ENCODE data around the gene ISG20.
"Not testable (repeated sequence)": the region's sequence is repeated elsewhere in the genome, so short reads cannot be mapped to it uniquely, and the experiment has no call there.

ISG20 gene

GRCh38 chr15:88637436-88637835 is 1.4 kb upstream of the ISG20 start:
- no peak for DNase-seq

GRCh38 chr15:88637841-88638625 is 783 bp upstream of the ISG20 start:
- no peak for DNase-seq

DNA sequence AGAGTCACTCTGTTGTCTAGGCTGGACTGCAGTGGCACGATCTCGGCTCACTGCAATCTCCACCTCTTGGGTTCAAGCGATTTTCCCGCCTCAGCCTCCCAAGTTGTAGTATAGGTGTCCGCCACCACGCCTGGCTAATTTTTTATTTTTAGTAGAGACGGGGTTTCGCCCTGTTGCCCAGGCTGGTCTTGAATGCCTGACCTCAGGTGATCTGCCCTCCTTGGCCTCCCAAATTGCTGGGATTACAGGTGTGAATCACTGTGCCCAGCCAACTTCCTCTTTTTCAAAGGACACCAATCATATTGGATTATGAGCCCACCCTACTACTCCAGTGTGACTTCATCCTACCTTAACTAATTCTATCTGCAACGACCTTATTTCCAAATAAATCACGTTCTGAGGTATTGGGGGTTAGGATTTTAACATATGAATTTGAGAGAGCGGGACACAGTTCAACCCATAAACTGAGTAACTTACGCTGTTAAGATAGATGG is 3.2 kb downstream of the ISG20 start:
- no peak for DNase-seq

DNA sequence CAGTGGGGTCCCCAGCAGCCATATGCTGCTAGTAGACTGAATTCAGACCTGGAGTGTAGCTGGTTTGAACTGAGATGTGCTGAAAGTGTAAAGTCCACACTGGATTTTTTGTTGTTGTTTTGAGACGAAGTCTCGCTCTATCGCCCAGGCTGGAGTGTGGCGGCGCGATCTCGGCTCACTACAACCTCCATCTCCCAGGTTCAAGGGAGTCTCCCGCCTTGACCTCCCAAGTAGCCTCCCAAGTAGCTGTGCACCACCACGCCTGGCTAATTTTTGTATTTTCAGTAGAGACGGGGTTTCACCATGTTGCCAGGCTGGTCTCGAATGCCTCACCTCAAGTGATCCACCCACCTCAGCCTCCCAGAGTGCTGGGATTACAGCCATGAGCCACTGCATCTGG is 3.7 kb downstream of the ISG20 start:
- DNase-seq = not testable (repeated sequence)

GRCh38 chr15:88644741-88645140 is 5.9 kb downstream of the ISG20 start:
- DNase-seq = no peak

- no peak for DNase-seq
These were observed 6.6 kb downstream of the ISG20 start for GRCh38 chr15:88645171-88646087.

- no peak for DNase-seq
These were observed 7.2 kb downstream of the ISG20 start for GRCh38 chr15:88646088-88646405.

- no peak for DNase-seq
These were observed 8.1 kb downstream of the ISG20 start for GRCh38 chr15:88646951-88647350.

DNA sequence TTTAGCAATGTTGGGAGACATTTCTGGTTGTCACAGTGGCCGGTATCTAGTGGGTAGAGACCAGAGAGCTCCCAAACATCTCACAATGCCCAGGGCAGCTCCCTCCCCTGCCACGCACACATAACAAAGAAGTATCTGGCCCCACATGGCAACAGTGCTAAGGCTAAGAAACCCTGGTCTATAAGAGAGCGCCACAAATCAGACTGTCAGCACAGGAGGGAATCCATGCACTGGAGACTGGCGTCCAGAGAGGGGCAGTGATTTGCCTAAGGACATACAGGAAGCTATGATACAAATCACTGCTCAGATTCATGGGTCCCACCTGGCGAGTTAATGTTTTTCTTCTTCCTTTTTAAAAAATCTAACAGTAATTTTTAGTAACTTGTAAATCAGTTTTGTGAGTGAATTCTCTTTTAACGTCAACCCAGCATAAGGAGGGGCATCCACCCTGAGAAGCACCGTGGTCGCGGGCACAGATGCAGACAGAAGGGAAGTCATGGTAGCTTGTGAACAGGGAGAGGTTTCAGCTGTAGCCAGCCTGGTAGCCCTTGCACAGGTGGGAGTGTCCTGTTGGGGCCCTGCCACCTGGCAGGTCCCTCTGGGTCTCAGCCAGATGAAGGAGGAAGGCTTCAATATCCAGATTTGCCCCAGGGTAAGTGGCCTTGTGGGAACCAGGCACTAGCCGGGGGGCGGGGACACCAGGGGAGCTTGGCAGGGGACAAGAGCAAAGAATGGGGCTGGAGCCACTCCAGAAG is 8.7 kb downstream of the ISG20 start:
- no peak for DNase-seq

GRCh38 chr15:88648357-88649214 is 9.8 kb downstream of the ISG20 start:
- no peak for DNase-seq

- peak; percentile 88 for DNase-seq
These were observed 10.5 kb downstream of the ISG20 start for GRCh38 chr15:88649286-88649733.

DNA sequence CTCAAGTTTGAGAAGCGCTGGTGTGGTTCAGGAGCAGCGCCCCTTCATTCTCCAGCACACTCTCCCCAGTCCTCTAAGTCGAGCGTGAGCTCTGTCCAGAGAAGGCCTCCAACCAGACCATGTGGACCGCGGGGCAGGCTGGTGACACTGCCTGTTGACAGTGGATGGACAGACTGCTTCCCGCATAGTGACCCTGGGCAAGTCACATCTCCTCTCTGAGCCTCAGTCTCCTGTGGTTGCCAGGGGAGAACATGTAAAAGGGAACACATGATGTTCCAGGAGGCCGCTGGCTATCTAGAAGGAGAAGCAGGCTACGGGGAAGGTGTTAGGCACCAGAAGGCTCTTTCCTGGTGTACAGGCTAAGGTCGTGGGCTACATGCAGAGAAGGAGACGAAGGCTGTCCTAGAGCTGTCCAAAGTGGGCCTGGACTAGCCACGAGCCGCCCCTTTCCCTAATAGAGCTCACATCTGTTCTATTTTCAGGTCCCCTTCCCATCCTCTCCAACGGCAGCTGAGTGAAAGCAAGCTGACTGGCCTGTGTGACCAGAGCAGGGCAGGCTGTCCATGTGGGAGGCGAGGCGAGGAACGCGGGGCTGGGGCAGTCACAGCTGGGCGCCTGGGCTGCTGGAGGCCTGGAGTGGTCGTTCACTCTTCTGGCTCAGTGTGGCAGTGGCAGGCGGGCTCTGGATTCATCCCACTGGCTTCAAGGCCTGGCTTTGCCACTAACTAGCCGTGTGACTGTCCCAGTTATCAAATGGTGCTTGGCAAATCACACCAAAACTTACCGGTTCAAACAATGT is 11.1 kb downstream of the ISG20 start:
- no peak for DNase-seq

GRCh38 chr15:88650556-88650955 is 11.7 kb downstream of the ISG20 start:
- no peak for DNase-seq

DNA sequence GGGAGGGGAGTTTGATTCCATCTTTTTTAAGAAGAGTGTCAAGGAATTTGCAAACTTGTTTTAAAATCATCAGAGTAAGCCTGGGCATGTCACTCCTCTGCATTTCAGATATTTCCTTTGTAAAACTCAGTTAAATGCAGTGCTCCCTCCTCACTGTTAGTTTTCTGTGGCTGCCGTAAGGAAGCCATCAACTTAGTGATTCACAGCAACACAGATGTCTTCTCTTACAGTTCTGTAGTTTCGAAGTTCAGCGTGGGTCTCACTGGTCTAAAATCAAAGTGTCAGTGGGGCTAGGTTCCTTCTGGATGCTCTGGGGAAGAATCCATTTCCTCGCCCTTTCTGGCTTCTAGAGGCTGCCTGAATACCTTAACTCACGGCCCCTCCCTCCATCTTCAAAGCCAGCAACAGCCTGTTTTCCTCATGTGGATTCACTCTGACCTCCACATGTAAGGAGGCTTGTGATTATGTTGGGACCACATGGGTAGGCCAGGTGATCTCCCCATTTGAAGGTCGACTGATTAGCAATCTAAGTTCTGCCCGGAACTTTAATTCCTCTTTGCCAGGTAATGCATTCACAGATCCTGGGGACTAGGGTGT is 12.4 kb downstream of the ISG20 start:
- no peak for DNase-seq

- no peak for DNase-seq
These were observed 13.2 kb downstream of the ISG20 start for GRCh38 chr15:88651971-88652370.

DNA sequence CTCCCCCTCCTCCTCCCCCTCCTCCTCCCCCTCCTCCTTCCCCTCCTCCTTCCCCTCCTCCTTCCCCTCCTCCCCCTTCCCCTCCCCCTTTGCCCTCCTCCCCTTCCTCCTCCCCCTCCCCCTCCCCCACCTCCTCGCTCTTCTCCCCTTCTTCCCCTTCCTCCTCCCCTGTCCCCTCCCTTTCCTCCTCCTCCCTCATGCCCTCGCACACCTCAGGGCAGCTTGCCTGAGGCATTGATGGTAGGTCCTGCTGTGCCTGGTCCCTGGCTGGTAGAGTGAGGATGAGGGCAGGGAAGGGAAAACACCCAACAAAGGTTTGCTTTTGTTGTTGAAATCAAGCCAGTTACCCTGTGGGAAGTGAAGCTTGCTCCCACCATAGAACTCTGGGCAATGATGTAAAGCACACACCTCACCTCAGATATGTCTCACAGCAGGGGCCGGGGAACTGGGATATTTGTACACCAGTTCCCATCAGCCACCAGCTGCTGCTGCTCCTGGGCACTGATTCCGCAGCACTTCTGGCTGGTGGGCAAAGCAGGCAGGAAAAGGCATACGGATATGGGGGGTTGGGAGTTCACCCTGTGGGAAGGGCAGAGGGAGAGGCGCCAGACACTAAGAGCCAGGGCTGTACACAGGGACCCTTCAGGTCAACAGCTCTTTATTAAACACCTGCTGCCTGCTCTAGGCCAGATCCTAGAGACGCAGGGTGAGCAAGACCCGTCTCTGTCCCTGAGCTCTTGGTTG is 13.8 kb downstream of the ISG20 start:
- DNase-seq = peak; percentile 37

DNA sequence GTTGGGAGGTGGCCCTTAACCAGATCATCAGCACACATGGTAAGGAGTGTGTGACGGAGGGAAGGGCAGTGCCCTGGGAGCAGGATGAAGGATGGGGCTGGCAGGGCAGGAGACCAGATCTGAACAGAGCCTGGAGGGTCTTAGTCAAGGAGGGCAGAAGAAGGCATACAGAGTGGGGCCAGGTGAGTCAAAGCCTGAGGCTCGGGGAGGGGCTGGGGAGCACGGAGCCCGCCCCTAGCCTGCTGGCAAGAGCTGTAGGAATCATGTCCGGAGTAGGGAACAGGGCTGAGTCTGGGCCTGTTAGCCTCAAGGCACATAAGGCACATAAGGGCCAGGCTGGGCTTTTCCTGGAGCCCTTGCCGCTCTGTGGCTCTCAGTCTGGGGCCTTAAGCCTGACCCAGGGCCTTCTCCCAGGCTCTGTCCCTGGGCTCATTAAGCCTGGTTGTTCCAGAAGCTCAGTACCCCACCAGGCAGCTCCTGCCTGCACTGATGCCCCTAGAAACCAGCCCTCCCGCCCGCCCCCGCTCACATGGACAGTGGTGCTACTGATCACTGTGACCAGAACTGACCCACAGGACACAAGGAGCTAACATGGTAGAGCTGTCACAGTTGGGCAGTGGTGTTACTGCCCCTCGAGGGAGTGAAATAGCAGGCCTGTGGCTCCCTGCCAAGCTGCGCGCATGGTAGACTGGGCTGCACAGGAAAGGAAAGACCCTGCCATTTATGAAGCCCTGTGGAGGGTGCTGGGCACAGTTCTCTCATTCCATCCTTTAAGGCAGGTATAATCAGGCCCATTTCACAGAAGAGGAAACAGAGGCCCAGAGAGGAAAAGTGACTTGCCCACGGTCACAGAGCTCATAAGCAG is 14.6 kb downstream of the ISG20 start:
- DNase-seq = no peak

GRCh38 chr15:88654430-88655102 is 15.8 kb downstream of the ISG20 start:
- DNase-seq = no peak
